GM18867 (cell line): ENCODE measurements around the gene PTPRM.

Experiments
- ATAC-seq: cut with Tn5 transposase; IDR thresholded peaks from one replicate; pipeline ENCODE4 v1.9.1; 2021; ENCODE audit warnings: mild to moderate bottlenecking, moderate library complexity; ENCODE audit not compliant: unreplicated experiment

Gene PTPRM

DNA sequence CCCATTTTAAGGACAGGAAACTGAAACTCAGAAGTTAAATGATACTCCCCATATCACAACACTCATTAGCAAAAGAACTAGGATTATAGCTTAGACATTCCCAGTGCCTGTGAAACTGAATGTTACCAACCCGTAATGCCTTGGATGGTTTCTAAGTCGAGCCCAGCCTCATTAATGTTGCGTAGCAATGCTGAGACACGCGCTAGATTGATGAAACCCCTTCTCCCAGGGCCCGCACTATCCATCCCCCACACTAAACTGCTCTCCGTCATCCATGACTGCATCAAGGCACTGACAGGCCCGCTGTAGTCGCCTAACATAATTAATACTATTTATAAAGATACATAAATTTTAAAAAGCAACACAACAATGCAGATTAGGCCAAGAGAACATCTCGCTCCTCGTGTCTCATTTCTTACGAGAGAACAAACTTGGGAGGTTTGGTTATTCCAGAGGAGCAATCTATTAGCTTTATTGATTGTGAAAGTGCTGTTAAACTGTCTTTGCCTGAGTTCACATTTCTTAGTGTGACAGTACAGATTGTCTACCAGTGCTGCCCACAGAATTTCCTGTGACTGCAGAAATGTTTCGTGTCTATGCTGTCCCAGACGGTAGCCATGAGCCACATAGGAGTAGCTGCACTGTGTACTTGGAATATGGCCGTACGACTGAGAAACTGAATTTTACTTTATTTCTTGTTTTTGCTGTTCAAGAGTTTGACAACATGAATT, 729.9 kb downstream of the PTPRM start:
- no peak for ATAC-seq

DNA sequence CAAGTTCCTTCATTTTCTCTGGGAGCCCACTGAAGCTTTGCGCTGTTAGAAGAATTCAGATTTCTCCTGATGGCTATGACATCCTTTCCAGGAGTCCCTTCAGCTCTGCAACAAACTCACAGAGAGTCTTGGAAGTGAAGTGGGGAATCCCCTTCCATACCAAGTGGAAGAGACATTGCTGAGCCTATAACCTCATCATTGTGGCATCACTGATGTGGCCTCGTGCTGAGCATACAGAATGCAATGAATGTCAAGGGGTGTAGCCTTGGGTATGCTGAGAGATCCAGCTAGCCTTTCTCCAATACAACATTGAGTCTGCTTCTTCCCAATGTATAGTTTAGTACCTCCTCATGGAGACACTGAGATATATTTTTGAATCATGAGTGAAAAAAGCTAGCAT, 731.1 kb downstream of the PTPRM start:
- no peak for ATAC-seq

DNA sequence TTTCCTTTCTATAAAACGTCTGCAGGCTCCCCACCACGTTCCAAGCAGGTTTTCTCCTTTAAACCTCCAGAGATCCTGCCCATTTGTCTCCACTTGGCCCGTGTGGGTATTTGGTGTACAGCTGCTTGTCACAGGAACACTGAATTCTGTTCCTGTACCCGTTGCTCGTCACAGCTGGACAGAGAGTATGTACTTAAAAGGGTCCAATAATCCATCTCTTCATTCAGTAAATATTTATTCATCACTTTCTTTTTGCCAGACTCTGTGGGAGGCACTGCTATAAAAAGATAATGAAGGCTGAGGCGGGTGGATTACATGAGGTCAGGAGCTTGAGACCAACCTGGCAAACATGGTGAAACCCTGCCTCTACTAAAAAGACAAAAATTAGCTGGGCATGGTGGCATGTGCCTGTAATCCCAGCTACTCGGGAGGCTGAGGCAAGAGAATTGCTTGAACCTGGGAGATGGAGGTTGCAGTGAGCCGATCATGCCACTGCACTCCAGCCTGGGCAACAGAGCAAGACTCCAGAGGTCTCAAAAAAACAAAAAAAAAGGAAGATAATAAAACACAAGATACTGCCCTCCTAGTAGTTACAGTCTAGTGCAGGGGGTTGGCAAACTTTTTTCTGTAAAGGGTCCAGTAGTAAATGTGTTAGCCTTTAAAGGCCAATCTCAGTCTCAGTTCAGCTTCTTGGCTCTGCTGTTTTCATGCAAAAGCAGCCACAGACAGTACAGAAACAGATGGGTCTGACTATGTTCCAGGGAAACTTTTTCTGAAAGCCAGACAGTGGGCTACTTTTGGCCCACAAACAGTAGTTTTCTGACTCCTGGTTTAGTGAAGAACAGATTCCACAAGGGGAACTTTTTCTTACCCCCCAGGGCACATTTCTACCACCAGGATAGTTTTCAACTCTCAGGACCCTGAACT, 732.2 kb downstream of the PTPRM start:
- ATAC-seq, result no peak

DNA sequence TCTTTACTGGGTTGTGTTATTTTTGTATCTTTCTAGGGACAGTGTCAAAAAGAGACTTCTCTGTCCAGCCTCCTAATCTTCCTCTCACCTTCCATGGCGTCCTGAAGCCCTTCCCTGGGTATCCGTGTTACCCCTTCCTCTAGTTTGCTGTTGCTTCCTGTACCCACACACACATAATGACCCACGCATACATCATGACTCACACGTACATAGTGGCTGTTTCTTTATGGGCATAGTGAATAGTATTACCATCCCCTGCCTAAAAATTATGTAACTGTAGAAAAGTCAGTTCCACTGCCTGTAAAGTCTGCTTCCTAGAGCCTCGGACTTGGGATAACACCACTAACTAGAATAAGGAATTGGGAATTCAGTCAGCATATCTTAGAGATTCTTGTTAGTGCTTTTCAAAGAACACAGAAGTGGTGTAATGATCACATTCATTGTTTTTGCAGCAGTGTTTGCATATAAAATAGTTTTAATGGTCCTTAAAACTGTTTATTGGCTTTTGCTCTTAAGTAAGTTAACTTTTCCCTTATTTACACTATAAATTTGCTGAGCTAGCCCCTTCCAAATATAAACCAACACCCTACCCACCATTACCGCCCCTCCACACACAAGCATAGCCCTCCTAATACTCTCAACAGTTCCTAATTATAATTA, 733.8 kb downstream of the PTPRM start:
- no peak for ATAC-seq

DNA sequence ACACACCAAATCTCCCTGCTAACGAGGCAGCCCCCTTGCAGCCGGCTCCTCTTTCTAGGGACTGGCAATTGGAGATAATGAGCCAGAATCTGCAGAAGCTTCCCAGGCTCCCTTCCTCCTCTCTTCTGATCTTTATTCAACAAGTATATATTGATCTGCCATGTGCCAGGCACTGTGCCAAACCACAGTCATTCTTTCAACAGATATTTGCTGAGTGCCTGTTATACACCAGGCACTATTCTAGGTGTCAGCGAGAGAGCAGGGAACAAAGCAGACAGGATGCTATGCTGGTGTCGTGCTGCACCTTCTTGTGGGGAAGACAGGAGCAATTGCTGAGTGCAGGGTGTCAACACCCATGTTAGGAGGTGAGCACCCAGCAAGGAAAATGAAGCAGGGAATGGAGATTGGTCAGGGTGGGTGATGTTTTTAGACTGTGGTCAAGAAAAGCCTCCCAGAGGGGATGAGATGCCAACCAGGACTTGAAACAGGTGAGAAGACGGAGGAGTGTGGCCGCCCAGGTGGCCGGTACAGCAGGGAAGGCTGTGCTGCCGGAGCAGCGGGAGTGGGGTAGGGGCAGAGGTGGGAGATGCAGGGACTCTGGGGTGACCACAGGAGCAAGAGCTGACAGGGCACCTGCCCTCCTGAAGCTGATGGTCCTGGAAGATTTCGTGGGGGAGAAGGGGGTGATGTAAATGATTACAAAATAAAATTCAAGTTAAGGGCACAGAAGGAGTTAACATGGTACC, 734.5 kb downstream of the PTPRM start:
- ATAC-seq, result no peak

DNA sequence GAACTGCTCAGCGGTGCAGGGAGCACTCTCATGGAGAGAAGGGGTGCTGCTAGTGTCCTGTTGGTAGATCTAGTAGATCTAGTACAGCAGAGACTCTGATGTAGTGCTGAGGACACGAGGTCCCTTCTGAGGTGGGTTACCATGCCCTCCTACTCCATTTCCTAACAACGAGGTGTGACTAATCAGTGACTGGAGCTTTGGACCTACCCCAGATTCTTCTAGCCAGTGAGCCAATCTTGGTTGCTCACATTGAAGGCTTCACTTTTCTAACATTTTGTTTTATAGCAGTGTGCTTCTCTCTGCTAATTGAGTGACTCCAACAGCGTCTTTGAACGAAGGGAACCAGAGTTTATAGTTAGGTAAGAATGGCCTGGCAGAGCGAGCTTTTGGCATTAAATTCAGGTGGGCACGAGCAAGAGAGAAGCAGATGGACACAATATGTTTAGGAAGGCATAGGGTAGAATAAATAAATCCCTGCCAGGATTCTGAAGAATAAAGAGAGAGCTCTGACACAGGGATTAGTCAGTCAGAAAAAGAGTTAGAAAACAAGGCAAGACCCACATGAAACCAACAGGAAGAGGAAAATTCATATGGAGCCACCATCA, 736.1 kb downstream of the PTPRM start:
- ATAC-seq, result no peak

DNA sequence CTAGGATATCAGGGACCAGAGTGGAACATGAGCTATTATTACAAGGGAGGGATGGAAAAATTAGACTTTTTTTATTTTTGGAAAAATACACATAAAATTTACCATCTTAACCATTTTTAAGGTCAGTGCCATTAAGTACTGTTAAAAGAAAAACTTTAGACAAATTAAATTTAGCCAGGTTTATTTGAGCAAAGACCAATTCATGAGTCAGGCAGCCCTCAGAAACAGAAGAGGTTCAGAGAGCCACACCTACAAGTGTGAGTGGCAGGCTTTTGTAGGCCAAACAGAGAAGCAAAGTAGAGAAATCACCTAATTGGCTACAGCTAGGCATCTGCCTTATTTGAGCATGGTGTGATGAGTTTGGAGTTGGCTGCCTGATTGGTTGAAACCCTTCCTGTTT, 740.8 kb downstream of the PTPRM start:
- ATAC-seq, result no peak

DNA sequence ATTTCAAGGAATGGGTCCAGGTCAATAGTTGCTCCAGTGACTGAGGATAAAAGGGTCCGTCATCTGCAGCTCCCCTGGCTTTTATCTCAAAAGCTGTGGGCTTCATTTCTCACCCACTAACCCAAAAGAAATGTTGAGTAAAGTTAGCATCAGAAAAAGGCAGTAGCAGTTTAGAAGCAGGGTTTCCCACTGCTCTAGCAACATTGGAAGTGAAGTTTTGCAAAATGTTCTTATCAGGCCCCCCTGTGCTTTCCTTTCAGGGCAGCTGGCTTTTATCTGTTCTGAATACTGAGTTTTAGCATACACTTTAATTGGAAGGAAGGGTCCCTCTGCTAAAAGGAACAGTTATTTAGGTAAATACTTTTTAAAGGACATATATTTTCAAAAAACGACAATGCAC, 745.9 kb downstream of the PTPRM start:
- ATAC-seq, result no peak

DNA sequence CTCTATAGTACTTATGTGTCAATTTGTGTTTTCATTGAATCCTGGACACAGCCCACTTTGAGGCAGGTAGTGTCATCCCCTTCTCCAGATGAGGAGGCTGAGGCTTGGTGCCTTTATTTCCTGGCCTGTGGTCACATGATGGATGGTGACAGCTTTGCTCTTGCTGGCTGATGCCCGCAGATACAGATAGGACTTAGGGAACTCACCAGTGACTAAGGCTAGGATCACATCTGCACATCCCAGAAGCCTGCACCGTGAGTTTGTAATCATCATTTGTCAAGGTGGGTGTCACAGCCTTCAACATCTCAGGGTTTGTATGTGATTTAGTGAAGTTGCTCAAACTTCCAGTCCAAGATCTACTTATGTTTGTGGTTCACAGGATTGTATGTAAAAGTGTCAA, 747.0 kb downstream of the PTPRM start:
- no peak for ATAC-seq

DNA sequence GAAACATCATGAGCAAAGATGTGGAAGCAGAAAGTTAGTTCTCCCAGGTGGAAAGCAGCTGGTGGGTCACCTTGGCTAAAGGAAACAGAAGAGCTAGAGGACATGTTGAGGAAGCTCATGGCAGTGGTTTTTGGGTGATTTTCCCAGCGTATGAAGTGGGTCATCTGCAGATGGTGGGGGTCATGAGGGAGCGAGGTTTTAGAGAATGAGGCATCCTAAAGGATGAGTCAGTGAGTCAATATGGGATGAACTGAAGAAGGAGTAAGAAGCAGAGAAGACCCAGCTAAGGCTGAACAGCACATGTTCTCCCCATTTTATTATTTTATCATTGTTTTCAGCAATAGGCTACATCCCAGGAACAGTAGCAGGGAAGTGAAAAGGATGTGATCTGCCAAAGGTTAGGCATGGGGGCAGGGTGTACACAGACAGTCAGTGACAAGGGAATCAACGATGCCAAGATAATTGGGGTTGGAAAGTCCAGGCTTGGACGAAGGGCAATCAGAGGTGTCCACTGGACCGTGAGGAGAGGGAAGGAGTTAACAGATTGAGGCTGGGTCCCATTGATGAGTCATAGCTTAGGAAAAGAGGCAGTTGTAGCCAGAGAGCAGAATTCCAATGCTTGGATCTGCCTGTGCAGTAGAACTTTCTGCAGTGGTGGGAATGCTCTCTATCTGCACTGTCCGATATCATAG, 752.8 kb downstream of the PTPRM start:
- no peak for ATAC-seq

DNA sequence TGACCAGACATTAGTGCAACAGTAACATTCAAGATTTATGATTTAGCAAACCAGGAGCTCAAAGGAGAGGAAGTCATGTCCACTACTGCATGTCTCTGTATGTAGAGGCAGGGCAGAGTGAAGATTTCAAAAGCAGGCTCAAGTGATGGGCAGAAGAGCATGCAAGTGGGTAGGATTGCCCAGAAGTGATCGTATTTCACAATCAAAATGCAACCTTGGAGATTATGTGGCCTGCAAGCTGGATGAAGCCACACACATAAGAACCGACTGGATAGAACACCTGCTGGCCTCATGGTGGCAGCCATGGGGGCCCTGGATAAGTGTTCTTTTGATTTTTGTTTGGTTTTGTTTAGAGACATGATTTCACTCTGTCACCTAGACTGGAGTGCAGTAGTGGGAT, 755.4 kb downstream of the PTPRM start:
- no peak for ATAC-seq

DNA sequence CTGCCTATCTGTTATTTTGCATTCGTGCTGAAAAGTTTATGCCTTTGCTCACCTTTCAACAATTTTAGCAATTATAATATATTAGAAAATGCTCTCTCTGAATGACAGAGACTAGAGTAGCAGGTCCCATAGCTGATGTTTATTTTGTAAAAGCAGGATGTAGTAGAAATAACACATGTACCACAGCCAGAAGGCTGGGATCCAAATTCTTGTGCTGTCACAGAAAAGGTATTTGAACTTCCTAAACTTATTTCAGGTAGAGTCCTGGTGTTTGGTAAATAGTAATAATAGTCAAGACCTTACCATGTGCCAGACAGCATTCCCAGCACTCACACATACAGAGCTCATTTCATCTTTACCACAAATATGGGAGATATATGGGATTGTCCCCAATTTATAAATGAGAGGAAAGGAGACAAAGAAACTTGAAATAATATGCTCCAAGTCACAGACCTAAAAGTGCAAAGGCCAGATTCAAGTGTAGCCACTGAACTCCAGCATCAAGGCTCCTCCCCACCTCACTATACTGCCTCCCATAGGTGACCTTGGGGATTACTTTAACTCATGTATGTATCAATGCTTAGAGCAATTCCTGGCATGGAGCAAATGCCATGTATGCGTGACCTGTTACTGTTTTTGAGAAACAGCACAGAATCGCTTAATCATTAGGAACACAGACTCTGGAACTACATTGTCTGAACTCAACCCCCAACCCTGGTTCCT, 757.4 kb downstream of the PTPRM start:
- ATAC-seq, result no peak

DNA sequence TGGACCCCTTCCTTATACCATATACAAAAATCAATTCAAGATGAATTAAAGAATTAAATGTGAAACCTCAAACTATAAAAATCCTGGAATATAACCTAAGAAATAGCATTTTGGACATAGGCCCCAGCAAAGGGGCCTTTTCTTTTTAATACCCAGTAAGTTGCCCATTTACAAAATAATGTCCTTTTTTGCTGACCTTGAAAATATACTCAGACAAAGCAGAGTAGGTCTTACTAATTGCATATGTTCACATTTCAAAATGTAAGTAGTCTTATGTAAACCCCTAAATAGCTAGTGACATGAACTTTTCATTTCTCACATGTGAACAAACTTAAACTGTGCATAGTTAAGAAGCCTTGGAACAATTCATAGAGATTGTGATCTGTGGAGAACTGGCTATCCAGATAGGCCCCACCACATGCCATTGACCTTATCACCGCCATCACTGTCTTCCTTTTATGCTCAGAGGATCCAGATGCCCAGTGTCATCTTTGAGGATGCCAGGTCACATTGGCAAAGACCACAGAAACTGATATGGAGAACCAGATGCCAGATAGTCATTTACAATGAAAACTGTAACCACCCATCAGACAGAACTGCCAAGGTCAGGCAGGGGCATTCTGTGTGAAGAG, 759.8 kb downstream of the PTPRM start:
- ATAC-seq, result no peak

DNA sequence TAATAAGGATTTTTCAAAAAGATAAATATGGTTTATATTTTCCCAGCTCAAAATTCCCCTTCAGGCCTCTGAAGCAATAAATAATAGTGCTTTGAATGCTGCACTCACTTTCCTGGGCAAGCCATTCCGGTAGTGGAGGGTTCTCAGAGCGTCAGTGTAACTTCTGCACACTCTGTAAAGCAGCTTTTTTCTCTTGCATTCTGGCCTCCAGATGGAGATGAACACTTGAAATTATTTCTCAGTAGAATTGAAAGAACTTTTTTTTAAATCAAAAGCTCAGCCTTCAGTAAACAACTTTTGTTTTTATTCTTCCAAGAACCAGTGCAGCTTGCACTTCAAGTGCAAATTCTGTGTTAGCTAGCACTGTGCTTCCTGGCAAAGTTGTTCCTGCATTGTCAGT, 761.0 kb downstream of the PTPRM start:
- no peak for ATAC-seq

DNA sequence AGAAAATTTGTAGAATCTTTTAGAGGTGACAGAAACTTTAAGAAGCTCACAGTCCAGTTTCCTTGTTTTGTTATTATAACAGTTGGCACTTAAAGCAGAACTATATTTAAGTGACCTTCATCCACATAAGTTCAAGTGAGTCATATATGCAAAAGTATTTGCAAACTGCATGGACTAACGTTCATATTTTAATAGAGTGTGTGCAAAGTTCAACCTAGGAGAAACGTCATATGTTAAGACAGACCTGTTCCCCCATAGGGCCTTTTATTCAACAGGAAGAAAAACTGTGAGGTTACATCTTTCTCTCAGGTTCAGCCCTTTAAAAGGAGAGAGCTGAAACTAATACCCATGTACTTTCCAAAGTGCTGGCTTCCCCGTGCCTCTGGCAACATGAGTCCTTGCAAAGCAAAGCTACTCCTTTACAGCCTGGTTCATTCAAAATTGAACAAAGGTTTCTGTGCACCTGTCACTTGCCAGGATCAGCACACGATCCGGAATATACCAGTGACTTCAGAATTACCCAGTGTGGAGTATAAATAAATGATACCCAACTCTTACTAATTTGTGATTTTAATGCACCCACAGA, 762.2 kb downstream of the PTPRM start:
- no peak for ATAC-seq

DNA sequence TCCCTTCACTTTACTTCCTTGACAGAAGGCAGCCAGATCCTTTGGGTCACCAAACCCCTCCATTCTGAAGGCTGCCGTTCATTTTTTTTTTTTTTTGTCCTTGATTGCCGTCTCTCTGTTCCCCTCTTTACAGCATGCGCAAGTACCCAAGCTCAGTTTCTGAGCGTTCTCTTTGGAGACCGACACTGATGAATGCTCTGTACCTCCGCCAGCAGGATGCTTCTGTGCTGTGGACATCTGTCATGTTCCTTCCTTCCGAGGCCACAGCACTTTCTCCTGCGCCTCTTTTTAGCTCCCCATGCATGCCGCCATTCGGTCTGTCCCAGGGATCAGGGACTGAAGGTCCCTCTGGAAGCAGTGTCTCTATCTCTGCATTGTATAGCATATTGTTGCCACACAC, 763.5 kb downstream of the PTPRM start:
- no peak for ATAC-seq

DNA sequence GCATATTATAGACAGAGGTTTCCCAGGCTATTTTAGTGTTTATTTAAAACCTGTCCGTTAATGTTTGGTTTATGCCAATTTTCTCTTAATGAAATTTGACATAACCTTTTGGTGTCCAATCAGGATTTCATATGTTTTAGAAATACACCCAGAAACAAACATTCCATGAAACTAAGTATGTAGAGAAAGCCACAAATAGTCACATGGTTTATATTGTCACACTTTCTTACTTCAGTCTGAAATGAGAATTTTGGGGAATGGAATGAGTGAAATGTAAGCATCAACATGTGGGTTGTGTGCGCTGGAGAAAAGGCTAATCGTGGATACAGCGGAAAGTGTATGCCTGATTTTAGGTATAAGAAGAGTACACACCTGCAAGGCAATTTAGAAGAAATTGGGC, 765.2 kb downstream of the PTPRM start:
- no peak for ATAC-seq

DNA sequence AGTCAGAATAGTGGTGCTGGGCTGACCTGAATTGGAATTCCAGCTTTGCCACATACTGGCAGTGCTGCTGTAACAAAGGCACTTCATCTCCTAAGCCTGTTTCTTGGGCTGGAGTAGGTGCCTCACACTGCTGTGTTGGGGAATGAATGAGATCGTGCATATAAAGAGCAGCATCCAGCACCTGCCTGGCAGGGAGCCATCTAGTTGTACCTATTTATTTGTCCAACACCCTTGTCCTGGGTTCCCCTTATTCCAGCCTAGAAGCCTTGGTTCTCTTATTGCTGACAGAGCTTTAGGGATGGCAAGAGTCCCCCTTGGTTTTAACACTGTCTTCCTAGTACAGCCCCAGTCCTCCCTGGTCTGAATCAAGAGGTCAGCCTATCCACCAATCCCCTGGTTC, 766.8 kb downstream of the PTPRM start:
- no peak for ATAC-seq

DNA sequence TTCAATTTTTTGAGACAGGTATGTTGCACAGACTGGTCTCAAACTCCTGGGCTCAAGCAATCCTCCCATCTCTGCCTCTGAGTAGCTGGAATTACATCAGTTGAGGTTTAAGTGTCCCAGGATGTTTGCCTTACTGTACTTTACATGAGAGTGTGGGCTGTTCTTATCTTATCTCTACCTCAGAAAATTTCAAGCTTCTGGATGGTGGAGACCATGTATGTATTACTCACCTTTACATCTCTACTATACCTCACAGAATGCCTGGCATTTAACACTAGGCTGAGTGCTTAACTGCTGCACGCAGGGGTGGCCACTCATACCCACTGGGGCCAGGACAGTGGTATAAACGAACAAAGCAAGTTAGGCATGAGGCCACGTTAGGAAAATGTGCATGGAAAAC, 770.1 kb downstream of the PTPRM start:
- ATAC-seq, result no peak
